ENCODE measurements around the gene FIZ1. TPM values are rescaled to one million over a fixed set of nuclear protein-coding genes. Genes with fewer than 3 reads are reported as not detected.

FIZ1 gene
- polyA plus RNA-seq, 1 donor from 2014 or later, result 7.4 TPM

- no peaks in the 10 kb centered on the region for H4K20me1 ChIP-seq (ENCODE audit: insufficient read depth)
- no peak overlapping the region for H3K27ac ChIP-seq (ENCODE audit: low read length)
- H3K36me3 ChIP-seq (ENCODE audit: insufficient read depth, low read length), result no peaks in the 10 kb centered on the region
- no peak overlapping the region for H2AFZ ChIP-seq (ENCODE audit: low read depth, low read length)
- TF ChIP-seq REST (IDR thresholded peaks at IDR 0.05; ENCODE audit: borderline replicate concordance) (no peak), EP300 (conservative IDR thresholded peaks at IDR 0.05; ENCODE audit: poor library complexity, severe bottlenecking) (no peak), EZH2 (IDR thresholded peaks at IDR 0.05; ENCODE audit: borderline replicate concordance, insufficient read depth, low read length, poor library complexity, severe bottlenecking) (no peak), MXI1 (conservative IDR thresholded peaks at IDR 0.05; ENCODE audit: poor library complexity, severe bottlenecking) (no peak)
- no peaks in the 10 kb centered on the region for H3K9me3 ChIP-seq (ENCODE audit: low read length)
- H3K9me2 ChIP-seq (ENCODE audit: insufficient read depth, low read length), result no peaks in the 10 kb centered on the region
- no peaks in the 10 kb centered on the region for H3F3A ChIP-seq (ENCODE audit: insufficient read depth, low read length, poor library complexity, severe bottlenecking)
- no peak overlapping the region for H3K4me3 ChIP-seq (ENCODE audit: low read length)
- no peak overlapping the region for H3K9ac ChIP-seq (ENCODE audit: low read length)
- no peaks in the 10 kb centered on the region for H3K27me3 ChIP-seq (ENCODE audit: insufficient read depth, low read depth, low read length)
- no peak overlapping the region for H3K4me2 ChIP-seq (ENCODE audit: low read length)
- no peaks in the 10 kb centered on the region for H3K79me2 ChIP-seq (replicated peaks; ENCODE audit: insufficient read depth, low read length)
These were observed 46.7 kb downstream of the FIZ1 start for GRCh38 chr19:55552620-55553019.

DNA sequence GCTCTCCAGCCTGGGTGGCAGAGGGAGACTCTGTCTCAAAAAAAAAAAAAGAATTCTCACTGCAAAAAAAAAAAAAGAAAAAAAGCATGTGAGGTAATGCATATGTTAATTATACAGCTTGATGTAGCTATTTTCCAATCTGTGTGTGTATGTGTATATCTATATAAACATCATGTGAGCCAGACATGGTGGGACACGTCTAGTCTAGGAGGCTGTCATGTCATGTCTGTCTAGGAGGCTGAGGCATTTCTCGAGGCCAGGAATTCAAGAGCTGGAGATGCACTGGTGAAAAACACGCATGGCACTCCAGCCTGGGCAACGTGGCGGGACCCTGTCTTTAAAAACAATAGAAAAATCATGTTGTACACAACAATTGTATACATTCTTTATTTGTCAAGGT is 47.1 kb downstream of the FIZ1 start:
- TF ChIP-seq RAD21 (conservative IDR thresholded peaks at IDR 0.05) (no peak), SMC3 (conservative IDR thresholded peaks at IDR 0.05; ENCODE audit: poor library complexity) (no peak), REST (IDR thresholded peaks at IDR 0.05; ENCODE audit: borderline replicate concordance) (no peak)
- TF ChIP-seq, protein P1, sequence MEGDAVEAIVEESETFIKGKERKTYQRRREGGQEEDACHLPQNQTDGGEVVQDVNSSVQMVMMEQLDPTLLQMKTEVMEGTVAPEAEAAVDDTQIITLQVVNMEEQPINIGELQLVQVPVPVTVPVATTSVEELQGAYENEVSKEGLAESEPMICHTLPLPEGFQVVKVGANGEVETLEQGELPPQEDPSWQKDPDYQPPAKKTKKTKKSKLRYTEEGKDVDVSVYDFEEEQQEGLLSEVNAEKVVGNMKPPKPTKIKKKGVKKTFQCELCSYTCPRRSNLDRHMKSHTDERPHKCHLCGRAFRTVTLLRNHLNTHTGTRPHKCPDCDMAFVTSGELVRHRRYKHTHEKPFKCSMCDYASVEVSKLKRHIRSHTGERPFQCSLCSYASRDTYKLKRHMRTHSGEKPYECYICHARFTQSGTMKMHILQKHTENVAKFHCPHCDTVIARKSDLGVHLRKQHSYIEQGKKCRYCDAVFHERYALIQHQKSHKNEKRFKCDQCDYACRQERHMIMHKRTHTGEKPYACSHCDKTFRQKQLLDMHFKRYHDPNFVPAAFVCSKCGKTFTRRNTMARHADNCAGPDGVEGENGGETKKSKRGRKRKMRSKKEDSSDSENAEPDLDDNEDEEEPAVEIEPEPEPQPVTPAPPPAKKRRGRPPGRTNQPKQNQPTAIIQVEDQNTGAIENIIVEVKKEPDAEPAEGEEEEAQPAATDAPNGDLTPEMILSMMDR (IDR thresholded peaks at IDR 0.05; ENCODE audit: poor library complexity, severe bottlenecking), result no peak
- no peaks in the 10 kb centered on the region for H3K27me3 ChIP-seq (ENCODE audit: insufficient read depth, low read depth, low read length)
- H3K9me3 ChIP-seq (ENCODE audit: low read length), result no peaks in the 10 kb centered on the region
- no peaks in the 10 kb centered on the region for H4K20me1 ChIP-seq (ENCODE audit: insufficient read depth)
- no peaks in the 10 kb centered on the region for H3K79me2 ChIP-seq (replicated peaks; ENCODE audit: insufficient read depth, low read length)
- H3F3A ChIP-seq (ENCODE audit: insufficient read depth, low read length, poor library complexity, severe bottlenecking), result no peaks in the 10 kb centered on the region
- H3K4me2 ChIP-seq (ENCODE audit: low read length), result no peak overlapping the region
- H3K4me3 ChIP-seq (ENCODE audit: low read length), result no peak overlapping the region
- no peaks in the 10 kb centered on the region for H3K9me2 ChIP-seq (ENCODE audit: insufficient read depth, low read length)
- H3K27ac ChIP-seq (ENCODE audit: low read length), result no peak overlapping the region
- H2AFZ ChIP-seq (ENCODE audit: low read depth, low read length), result no peak overlapping the region
- H3K9ac ChIP-seq (ENCODE audit: low read length), result no peak overlapping the region
- H3K36me3 ChIP-seq (ENCODE audit: insufficient read depth, low read length), result no peaks in the 10 kb centered on the region
